HG03457 (cell line): ENCODE data around the gene MAVS.

Experiments used
- ATAC-seq: cut with Tn5 transposase; IDR thresholded peaks from one replicate; pipeline ENCODE4 v1.9.1; 2021; ENCODE audit warnings: moderate number of reproducible peaks; ENCODE audit not compliant: unreplicated experiment

Gene MAVS

GRCh38 chr20:3847429-3847940 lies 851 bp downstream of the MAVS start:
- ATAC-seq, result no peak

- no peak for ATAC-seq
These were observed 1.9 kb downstream of the MAVS start for GRCh38 chr20:3848565-3848964.

- ATAC-seq, result no peak
These were observed 7.8 kb downstream of the MAVS start for GRCh38 chr20:3854462-3854871.

GRCh38 chr20:3857405-3857804 lies 10.8 kb downstream of the MAVS start:
- ATAC-seq, result no peak

GRCh38 chr20:3858689-3859088 lies 12.1 kb downstream of the MAVS start:
- no peak for ATAC-seq

GRCh38 chr20:3861191-3861590 lies 14.6 kb downstream of the MAVS start:
- no peak for ATAC-seq

GRCh38 chr20:3862333-3862732 lies 15.7 kb downstream of the MAVS start:
- no peak for ATAC-seq

GRCh38 chr20:3863317-3863716 lies 16.7 kb downstream of the MAVS start:
- ATAC-seq, result no peak

GRCh38 chr20:3864518-3864917 lies 17.9 kb downstream of the MAVS start:
- no peak for ATAC-seq

GRCh38 chr20:3865152-3865886 lies 18.7 kb downstream of the MAVS start:
- ATAC-seq, result no peak

- no peak for ATAC-seq
These were observed 19.3 kb downstream of the MAVS start for GRCh38 chr20:3865887-3866407.

- ATAC-seq, result no peak
These were observed 19.8 kb downstream of the MAVS start for GRCh38 chr20:3866464-3866863.

- no peak for ATAC-seq
These were observed 21.2 kb downstream of the MAVS start for GRCh38 chr20:3867802-3868201.

- ATAC-seq, result no peak
These were observed 23.4 kb downstream of the MAVS start for GRCh38 chr20:3869839-3870634.

GRCh38 chr20:3871550-3872265 lies 25.1 kb downstream of the MAVS start:
- ATAC-seq, result no peak

GRCh38 chr20:3873507-3873906 lies 26.9 kb downstream of the MAVS start:
- ATAC-seq, result no peak

- ATAC-seq, result no peak
These were observed 27.7 kb downstream of the MAVS start for GRCh38 chr20:3874194-3874844.

- ATAC-seq, result no peak
These were observed 28.8 kb downstream of the MAVS start for GRCh38 chr20:3875378-3875974.

- no peak for ATAC-seq
These were observed 29.4 kb downstream of the MAVS start for GRCh38 chr20:3876000-3876399.

- no peak for ATAC-seq
These were observed 30.0 kb downstream of the MAVS start for GRCh38 chr20:3876676-3877075.
